CD4-positive, alpha-beta T cell treated with Interferon gamma for 1 hour (primary cell): ENCODE data around the gene PPM1L.
"Not testable (repeated sequence)": the region's sequence is repeated elsewhere in the genome, so short reads cannot be mapped to it uniquely, and the experiment has no call there.

Experiments
- DNase-seq: peaks from one replicate; pipeline ENCODE4 v3.0.0-alpha.2; 2020

PPM1L gene

DNA sequence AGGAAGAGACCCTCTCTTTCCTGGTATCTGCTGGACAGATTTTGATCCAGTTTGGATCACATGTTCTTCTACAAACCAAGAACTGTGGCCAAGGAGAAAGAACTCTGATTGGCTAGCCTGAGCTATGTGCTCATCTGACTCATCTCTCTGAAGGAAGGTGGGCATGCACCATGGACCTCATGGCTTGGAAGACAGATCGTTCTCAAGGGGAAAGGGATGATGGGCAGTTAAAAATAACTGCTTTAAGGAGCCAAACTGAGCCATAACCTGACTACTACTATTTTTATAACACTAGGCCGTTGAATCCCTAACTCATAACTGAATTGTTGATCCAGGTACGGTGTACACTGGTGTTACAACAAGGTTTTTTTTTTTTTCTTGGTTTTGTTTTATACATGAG is 236.7 kb downstream of the PPM1L start:
- no peak for DNase-seq

DNA sequence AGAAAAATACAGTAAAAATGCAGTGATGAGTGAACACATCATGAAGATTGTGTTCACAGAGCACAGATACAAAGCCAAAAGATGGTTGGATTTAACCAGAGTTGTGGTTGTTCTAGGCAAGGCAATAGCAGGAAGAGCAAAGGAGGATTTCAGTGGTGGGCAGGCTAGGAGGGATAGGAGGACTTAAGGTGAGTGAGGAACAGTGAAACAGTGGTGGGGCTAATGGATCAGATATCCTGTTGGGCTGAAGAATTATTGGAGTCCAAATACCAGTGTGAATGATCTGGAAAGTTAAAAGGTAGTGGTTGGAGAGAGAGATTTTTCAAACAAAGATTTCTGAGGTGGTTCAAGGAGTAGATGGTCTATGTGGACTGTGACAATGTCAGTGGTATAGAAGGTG is 240.8 kb downstream of the PPM1L start:
- no peak for DNase-seq

DNA sequence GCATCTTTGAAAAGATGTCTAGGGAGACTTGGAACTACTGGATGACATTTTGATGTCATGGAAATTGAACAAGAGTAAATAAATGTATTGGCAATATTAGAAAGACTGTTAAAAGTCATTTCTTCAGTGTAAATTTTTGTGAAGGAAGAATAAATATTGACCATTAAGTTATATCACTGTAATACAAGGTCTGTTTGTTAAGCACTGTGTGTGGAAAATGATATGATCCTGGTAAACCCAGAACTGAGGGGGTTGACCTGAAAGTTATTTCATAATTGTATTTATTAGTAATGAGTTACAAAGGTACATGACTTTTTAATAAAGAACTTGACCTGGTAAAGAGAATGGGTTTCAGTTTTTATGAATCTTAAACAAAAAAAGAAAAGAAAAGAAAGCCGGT is 242.6 kb downstream of the PPM1L start:
- no peak for DNase-seq

DNA sequence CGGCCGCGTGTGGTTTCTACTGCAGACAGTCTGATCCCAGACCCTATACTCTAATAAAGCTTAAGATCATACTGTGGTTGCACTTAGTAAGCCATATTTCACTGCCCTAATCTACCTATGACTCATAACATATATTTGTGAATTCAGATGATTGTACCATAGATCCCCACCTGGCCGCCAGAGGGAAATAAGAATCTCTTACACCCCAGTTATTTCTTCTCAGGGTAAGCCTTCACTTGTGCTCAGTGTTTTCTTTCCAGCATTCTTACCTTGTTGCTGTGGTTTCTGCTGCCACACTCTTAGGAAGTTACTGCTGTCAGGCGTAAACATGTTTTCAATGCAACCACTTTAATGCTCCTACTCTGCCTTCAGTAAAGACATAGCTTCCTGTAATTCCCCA is 243.2 kb downstream of the PPM1L start:
- DNase-seq: no peak

DNA sequence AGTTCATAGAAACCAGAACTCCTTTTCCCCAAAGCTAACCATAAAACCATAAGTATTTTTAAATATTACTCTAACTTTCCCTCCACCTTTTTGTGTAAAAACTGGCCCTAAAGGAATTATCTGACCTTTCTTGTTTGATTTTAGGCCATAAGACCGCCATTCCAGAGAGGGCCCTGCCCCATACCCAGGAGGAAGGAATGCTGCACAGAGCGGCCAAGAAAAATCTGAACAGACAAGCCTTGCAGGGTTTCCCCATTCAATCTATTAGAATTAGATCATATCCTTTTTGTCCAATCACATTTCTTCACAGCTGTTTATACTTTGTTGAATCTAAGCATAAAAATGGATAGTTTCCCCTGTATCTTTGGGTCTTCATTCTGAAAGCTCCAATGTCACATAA is 252.1 kb downstream of the PPM1L start:
- DNase-seq: no peak

DNA sequence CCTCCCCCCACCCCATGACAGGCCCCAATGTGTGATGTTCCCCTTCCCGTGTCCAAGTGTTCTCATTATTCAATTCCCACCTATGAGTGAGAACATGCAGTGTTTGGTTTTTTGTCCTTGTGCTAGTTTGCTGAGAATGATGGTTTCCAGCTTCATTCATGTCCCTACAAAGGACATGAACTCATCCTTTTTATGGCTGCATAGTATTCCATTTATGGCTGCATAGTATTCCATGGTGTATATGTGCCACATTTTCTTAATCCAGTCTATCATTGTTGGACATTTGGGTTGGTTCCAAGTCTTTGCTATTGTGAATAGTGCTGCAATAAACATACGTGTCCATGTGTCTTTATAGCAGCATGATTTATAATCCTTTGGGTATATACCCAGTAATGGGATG is 254.1 kb downstream of the PPM1L start:
- not testable (repeated sequence) for DNase-seq

DNA sequence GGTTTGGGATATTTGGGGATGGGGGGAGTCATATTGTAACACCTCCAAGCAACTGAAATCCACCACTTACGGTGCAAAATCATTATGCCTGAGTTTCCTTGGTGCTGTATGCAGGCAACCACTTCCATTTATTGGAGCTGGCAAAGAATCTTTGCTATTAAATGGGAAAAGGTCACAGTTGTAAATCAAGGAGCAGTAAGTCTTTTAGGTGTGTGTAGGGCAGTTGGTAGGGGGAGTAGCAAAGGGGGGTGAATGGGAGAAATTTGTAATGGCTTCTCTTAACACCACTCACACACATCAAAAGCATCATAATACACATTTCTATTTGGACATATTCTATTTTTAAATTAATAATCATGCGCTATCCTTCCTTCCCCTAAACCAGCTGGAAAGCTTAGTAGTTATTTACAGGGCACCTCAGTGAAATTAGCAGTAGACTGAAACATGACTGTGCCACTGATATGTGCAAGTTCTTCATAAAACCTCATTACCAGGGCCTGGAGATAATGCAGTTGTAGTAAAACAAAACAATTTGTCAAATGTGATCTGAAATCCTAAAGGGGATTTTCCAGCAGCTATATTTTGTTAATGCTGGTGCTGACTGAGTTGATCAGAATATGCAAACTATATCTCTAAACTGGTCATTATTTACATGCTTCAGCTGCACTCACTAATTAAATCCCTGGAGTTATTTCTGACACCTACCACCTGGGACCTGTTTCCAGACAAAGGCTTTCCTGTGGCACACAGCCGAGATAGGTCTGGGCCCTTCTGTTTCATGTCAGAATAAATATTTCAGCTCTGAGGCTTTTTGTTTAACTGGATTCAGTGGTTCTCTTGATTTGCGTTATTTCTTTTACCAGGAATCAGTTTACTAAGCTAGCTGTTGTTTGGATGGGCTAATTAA is 259.1 kb downstream of the PPM1L start:
- DNase-seq: no peak

DNA sequence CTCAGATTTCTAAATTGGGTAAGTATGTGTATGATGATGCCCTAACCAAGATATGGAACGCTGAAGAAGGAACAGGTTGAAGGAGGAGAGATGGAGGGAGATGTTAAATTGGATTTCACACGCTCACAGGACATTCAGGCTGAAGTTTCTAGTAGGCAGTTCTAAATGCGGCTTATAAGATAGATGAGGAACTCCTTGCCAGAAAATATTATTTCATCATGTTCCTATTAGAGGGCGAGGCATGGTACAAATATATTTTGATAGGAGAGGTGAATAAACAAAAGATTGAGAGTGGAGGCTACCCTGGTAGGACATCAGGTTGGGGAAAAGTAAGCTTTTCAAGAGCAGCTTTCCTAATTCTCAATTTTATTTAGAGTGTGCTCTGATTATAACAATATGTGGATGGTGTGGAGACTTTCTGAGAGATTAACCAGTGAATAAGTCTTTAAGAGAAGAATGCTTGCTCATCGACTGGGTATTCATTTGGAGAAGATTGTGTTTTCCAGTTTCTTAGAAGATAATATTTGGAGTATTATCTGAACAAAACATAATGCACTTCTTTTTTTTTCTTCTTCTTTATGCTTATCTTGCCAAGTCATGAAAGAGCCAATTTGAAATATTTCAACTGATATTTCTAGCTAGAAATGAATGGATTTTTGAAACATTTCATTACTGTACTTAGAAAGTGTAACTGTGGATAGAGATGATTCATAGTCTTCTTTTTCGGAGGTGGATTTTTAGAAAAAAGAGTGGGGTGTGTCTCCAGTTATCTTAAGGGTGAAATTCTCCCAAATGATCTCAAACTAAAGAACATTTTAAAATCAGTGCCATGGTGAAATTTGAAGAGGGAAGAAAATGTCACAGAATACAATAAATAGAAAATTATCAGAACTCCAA is 260.6 kb downstream of the PPM1L start:
- no peak for DNase-seq

DNA sequence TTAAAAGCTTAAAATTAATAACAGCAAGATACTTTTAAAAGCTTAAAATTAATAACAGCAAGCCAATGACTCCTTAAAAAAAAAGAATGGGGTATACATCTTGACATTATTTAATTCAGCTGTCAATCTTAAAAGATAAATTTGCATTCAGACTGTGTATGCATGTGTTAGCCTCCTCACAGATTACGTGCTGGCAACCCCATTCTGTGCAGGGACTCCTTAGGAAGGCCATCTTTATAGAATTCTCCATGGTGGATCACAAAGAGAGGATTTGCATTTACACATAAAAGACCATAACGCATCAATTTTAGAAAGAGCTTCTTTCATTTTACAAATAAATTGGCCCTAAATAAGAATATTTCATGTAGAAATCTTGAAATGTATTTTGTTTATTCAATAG is 261.9 kb downstream of the PPM1L start:
- DNase-seq: no peak

DNA sequence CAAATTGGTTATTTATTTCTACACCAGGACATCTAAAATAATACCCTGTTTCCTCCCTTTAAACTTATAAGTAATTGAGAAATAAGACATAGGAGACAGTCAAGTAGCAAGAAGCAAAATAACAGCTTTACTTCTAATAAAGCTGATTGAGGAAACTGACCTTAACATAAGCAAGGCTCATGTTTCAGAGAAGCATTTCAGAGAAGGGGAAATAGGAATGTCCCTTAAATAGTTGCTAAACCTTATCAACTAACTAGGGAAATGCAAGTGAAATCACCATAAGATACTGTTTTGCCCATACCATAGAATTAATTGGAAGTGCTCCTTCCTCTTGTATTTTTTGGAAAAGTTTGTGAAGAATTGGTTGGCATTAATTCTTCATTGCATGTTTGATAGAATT is 264.2 kb downstream of the PPM1L start:
- no peak for DNase-seq

DNA sequence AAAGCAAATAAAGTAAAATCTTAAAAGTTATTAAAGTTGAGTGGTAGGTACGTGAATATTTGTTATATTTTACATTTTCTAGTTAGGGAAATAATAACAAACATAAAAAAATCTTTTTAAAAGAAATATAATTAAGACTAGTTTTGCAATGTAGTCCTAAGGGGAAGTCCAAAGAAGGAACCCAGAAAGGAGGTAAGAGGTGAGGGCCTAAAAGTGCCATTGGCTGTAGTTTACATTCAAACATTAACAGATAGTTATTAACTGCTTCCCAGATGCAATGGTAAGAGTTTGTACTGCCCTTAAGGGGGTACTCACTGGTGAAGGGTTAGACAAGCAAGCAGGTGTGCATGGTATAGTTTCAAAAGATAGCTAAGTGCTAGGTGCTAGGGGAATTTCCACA is 269.9 kb downstream of the PPM1L start:
- DNase-seq: no peak

DNA sequence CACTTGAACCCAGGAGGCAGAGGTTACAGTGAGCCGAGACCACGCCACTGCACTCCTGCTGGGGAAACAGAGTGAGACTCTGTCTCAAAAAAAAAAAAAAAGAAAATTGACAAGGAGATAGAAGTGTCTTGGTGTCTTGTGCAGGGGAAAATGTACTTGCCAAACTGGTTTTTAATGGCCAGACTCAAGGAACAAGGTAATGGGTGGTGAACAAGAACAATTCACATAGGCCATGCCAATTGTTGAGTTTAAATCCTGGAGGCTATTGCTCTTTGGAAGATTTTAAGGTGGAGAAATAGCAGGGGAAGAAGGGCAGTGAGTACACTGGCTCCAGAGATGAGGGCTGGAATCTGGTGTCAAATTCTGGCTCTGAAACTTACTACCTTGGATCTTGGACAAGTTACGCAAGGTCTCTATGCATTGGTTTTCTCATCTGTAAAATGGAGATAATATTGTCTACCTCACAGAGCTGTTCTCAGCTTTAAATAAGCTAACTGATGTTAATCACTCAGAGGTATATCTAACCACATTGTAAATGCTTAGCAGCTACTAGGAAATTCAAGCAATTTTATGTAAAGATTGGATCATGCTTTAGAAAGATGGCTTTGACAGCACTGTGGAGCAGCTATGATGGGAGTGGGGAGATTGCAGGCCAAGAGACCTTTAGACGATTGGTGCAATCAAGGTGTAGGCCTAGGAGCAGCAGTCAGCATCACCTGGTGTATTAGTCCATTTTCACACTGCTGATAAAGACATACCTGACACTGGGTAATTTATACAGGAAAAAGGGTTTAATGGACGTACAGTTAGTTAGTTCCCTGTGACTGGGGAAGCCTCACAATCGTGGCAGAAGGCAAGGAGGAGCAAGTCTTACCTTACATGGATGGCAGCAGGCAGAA is 270.8 kb downstream of the PPM1L start:
- DNase-seq: no peak

DNA sequence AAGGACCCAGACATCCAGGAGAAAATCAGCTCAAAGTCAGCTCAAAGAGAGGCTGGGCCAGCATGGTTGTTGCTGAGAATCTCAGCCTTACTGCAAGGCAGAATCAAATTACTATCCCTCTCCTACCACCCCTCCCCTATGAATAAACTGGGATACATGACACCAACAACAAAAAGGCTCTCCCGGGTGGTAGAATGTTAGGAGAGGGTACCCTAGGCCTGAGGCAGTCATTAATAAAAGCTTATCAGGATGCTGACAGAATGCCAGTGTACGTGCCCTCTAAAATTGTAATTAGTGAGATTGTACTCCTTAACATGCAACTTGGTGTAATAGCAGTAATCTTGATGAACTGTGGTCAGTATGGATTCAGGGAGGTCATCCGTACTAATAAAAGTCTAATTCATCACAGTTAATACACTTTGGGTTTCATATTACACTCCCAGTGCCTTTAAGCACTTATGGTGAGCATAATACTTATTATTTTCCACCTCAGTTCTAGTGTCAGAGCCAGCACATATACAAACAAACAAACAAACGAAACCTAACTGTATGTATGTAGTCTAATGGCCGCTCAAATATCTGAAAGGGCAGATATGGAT is 272.6 kb downstream of the PPM1L start:
- no peak for DNase-seq

DNA sequence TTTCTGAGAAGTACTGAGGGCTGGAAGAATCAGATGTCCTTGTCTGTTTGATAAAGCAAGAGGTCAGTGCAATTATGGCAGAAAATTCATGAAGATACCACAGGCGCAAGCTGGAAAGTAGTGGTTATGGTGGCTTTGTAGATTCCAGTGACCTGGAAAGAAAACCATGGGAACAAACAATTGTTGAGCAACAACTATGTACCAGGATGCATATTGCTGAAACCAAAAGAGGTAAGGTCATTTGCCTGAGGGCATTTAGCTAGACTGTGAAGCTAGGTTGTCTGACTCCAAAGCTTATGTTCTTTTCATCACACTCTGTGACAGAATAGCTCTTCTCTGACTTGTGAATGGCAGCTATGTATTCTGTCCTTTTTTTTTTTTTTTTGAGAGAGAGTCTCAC is 275.1 kb downstream of the PPM1L start:
- DNase-seq: no peak

DNA sequence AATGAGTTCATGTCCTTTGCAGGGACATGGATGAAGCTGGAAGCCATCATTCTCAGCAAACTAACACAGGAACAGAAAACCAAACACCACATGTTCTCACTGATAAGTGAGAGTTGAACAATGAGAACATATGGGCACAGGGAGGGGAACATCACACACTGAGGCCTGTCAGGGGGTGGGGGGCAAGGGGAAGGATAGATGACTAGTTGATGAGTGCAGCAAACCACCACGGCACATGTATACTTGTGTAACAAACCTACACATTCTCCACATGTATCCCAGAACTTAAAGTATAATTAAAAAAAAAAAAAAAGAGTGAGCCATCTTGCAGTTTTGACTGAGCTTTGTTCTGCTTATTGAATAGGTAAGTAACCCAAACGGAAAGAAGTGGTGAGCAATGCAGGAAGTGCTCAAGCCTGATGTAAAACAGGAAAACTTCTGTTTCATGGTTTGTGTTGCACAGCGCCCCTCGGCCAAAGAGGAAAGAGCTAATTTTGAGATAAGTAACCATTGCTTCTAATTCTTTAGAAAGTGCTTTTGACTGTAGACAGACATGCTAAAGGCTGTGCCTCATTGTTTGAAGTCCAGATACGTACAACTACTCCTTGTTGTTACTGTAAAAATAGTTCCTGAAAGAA is 279.0 kb downstream of the PPM1L start:
- DNase-seq: peak; percentile 29

DNA sequence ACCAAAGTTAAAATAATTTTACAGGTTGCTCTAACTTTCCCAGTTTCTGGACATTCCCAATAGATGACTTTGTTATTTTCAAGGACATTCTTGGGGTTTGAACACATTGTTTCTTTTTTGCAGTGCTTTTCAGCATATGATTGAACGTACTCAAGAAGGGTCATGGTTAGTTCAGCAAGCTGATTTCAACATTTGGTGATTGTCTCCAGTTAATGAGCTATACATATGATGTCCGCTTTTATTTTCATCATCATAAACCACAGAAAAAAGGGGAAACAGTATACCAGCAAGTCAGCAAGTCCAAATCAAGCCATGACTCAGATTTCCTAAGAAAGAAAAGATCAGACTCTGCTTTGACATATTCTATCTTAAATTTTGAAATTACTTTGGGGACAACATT is 279.7 kb downstream of the PPM1L start:
- no peak for DNase-seq

DNA sequence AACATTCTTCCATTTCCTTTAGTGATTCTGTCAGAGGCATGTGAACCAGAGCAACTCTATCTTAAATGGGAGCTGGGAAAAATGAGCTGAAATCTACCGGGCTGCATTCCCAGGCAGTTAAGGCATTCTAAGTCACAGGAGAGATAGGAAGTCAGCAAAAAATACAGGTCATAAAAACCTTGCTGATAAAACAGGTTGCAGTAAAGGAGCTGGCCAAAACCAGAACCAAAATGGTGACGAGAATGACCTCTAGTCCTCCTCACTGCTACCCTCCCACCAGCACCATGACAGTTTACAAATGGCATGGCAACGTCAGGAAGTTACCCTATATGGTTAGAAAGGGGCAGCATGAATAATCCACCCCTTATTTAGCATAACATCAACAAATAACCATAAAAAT is 282.7 kb downstream of the PPM1L start:
- DNase-seq: no peak

DNA sequence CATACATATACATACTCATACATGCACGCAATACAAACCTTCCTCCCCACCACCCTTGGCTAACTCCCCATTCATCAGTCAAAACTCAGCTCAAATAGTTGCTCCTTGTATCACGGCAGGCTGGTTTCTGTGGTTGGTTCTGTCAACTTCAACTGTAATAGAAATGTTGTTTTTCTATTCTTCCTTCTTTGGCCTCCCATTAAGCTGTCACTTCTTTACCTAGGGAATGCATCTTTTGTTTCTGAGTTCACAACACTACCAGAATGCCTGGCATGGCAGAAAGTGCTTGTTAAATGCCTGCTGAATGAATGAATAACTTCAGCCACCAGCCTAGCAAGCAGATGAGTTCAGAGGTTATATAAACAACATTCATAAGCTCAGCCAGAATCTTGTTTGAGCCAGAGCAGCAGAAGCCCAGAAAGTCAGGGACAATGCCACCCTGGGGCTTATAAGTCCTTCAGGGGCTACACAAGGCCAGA is 286.0 kb downstream of the PPM1L start:
- DNase-seq: no peak

DNA sequence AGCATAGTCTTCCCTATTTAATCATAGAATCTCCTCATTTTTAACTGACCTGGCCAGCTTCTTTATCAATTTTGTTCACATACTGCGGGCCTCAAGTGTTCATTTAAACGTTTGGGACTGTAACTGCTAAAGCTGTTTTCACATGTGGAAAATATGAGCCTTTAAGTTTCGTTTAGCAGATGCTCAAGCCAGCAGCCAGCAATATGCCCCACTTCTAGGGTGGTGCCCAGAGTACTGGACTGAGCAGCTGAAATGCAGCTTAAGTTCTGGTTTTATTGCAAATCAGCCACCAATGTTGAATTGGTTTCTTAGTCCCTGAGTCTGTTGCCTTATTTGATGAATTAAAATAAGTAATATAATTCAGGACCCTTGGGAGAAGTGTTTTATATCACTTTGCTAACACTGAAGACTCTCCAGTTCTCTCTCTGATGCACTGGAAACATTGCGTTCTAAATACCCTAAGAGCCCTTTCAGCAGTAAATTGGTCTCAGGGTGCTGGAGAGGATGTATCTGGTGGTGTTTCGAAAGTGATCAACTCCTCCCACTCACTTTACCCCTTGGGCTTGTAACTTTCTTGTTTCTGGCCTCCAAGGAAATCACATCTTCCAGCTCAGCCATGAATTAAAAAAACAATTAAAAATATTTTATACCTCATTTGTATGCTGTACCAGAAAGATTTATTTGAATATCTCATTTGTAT is 287.5 kb downstream of the PPM1L start:
- no peak for DNase-seq

DNA sequence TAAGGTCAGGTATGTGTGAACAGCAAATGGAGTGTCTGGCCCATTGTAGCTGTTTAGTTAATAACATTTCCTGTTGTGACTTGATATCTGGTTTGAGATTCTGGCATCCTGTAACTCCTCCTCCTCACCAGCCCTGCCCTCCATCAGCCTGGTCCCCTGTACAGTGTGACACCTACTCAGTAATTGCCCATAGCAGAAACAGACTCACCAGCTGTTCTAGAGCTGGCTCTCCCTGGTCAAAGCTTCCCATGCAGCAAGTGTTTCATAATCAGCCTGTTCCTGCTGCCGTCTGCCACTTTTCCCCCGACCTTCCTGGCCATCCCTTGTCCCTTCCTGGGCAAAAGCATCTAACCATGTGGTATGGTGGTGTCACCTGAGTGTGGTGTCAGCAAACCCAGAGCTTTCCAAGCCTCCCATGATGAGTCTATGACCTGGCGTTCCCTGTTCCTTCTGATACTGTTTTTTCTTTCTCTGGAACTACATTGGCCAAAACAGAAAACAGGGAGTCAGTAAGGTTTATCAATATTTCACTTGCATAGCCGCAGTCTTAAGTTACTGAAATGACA is 293.7 kb downstream of the PPM1L start:
- no peak for DNase-seq

DNA sequence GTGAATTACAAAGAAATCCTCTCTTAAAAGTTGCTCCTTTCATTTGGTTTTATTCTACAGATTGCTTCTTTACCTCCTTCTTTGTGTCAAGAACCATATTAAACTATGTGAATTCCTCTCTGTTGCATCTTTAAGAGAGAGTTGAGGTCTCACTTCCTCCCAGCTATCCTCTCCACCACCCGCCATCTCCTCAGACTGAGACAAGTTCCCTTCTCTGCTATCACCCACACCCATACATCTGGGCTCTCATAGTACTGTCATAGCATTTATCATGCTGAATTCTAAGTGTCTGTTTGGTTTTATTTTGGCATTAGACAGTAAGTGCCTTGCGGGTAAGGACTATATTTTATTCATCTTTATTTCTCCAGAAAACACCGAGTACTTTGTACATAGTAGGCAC is 294.9 kb downstream of the PPM1L start:
- no peak for DNase-seq
